HUES64 (cell line): Measurements from ENCODE around the gene HRH3.

Experiments
- H3K27ac ChIP-seq: 2 replicates; pipeline ENCODE4 v1.7.0; 2013; ENCODE audit warnings: low read depth, low read length, inconsistent platforms
- H3K27me3 ChIP-seq: 2 replicates; pipeline ENCODE4 v1.6.1; 2013; ENCODE audit warnings: mild to moderate bottlenecking, low read length; ENCODE audit not compliant: insufficient read depth
- H3K36me3 ChIP-seq: 2 replicates; pipeline ENCODE4 v1.6.1; 2013; ENCODE audit warnings: mild to moderate bottlenecking, low read length; ENCODE audit not compliant: insufficient read depth
- H3K4me1 ChIP-seq: 2 replicates; pipeline ENCODE4 v1.6.1; 2013; ENCODE audit warnings: mild to moderate bottlenecking, low read length, moderate library complexity; ENCODE audit not compliant: insufficient read depth
- H3K4me3 ChIP-seq: 2 replicates; pipeline ENCODE4 v1.5.1; 2013; ENCODE audit warnings: mild to moderate bottlenecking, low read length, moderate library complexity
- H3K9ac ChIP-seq: 2 replicates; pipeline ENCODE4 v1.6.1; 2013; ENCODE audit warnings: mild to moderate bottlenecking, low read depth, low read length
- H3K9me3 ChIP-seq: 2 replicates; pipeline ENCODE4 v1.6.1; 2013; ENCODE audit warnings: low read depth, low read length; ENCODE audit not compliant: insufficient read depth
- WGBS: fragments of 150-250, 120-280 bp; methylation state at CpG from one replicate; pipeline ENCODE4 v1.1.7; 2013; ENCODE audit warnings: missing lambda C conversion rate; 5-methylcytosine and 5-hydroxymethylcytosine counted together

The HRH3 gene

DNA sequence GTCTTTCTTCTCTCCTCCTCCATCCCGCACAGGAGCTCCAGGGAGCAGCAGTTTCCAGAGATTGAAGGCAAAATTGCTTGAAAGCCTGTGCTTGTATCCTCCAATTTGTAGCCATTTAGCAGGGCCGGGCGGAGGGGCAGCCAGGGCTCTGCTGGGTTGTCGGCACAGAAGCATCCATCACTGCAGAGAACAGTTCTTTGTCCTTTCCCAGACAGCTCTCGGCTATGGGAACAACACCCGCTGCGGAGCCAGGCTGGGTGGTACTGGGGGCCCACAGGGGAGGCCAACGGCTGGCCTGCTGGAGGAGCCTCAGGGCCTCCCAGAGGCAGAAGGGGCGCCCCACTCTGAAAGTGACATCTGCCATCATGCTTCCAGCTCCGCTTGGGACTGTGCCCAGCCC lies 7.8 kb downstream of the HRH3 start:
- H3K9ac ChIP-seq, result no peak overlapping the region
- H3K36me3 ChIP-seq, result no peaks in the 10 kb centered on the region
- H3K27me3 ChIP-seq, result peaks cover 9% of the 10 kb centered on the region
- H3K4me1 ChIP-seq, result no peaks in the 10 kb centered on the region
- H3K4me3 ChIP-seq, result no peak overlapping the region
- no peak overlapping the region for H3K27ac ChIP-seq
- no peaks in the 10 kb centered on the region for H3K9me3 ChIP-seq
- WGBS, result 71% methylated on average over 10 of the region's 10 CpGs

GRCh38 chr20:62211769-62212288 lies 8.2 kb downstream of the HRH3 start:
- 88% methylated on average over 9 of the region's 9 CpGs for WGBS
- H3K4me1 ChIP-seq, result no peaks in the 10 kb centered on the region
- no peaks in the 10 kb centered on the region for H3K36me3 ChIP-seq
- no peak overlapping the region for H3K4me3 ChIP-seq
- H3K27ac ChIP-seq, result no peak overlapping the region
- no peaks in the 10 kb centered on the region for H3K9me3 ChIP-seq
- H3K9ac ChIP-seq, result no peak overlapping the region
- H3K27me3 ChIP-seq, result peaks cover 4% of the 10 kb centered on the region; the same call in 1 of the 2 replicates

- H3K4me1 ChIP-seq, result no peaks in the 10 kb centered on the region
- no peaks in the 10 kb centered on the region for H3K9me3 ChIP-seq
- H3K4me3 ChIP-seq, result no peak overlapping the region
- H3K9ac ChIP-seq, result no peak overlapping the region
- no peaks in the 10 kb centered on the region for H3K36me3 ChIP-seq
- WGBS, result 89% methylated on average over 8 of the region's 8 CpGs
- peaks cover 4% of the 10 kb centered on the region; the same call in 1 of the 2 replicates for H3K27me3 ChIP-seq
- no peak overlapping the region for H3K27ac ChIP-seq
These were observed 8.9 kb downstream of the HRH3 start for GRCh38 chr20:62211216-62211615.

DNA sequence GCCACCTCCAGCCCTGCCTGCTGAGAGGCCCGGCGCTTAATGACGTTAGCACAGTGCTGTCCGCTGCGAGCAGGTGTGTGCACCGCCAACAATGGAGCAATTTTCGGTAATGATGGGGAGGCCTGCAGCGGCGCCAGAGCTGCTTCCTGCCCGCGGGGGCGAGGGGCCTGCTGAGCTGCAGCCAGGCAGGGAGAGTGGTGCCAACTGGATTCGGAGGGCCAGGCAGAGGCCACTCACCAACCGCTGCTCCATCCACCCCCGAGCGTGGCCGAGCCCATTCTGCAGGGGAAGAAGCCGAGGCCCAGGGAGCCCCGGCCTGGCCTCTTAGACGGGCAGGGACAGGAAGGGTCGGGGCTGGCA lies 9.6 kb downstream of the HRH3 start:
- Histone ChIP-seq H3K27ac (no peak overlapping the region), H3K4me3 (no peak overlapping the region), H3K9ac (no peak overlapping the region), H3K27me3 (no peaks in the 10 kb centered on the region), H3K4me1 (no peaks in the 10 kb centered on the region), H3K36me3 (no peaks in the 10 kb centered on the region), H3K9me3 (no peaks in the 10 kb centered on the region)
- 86% methylated on average over 21 of the region's 21 CpGs for WGBS

GRCh38 chr20:62209850-62210495 lies 10.1 kb downstream of the HRH3 start:
- WGBS, result 82% methylated on average over 15 of the region's 17 CpGs
- Histone ChIP-seq H3K36me3 (no peaks in the 10 kb centered on the region), H3K9me3 (no peaks in the 10 kb centered on the region), H3K4me1 (no peaks in the 10 kb centered on the region), H3K9ac (no peak overlapping the region), H3K27ac (no peak overlapping the region), H3K4me3 (no peak overlapping the region), H3K27me3 (no peaks in the 10 kb centered on the region)

GRCh38 chr20:62208795-62209755 lies 11.0 kb downstream of the HRH3 start:
- no peaks in the 10 kb centered on the region for H3K9me3 ChIP-seq
- H3K4me3 ChIP-seq, result no peak overlapping the region
- no peak overlapping the region for H3K27ac ChIP-seq
- no peaks in the 10 kb centered on the region for H3K27me3 ChIP-seq
- no peak overlapping the region for H3K9ac ChIP-seq
- 69% methylated on average over 27 of the region's 27 CpGs for WGBS
- no peaks in the 10 kb centered on the region for H3K36me3 ChIP-seq
- no peaks in the 10 kb centered on the region for H3K4me1 ChIP-seq

GRCh38 chr20:62208061-62208794 lies 11.8 kb downstream of the HRH3 start:
- Histone ChIP-seq H3K27ac (no peak overlapping the region), H3K36me3 (0 out of 2 replicates have a peak, but pooled peaks cover 2% of the 10 kb centered on the region), H3K9me3 (no peaks in the 10 kb centered on the region), H3K4me1 (no peaks in the 10 kb centered on the region), H3K9ac (no peak overlapping the region), H3K27me3 (no peaks in the 10 kb centered on the region), H3K4me3 (no peak overlapping the region)
- WGBS, result 87% methylated on average over 17 of the region's 19 CpGs

DNA sequence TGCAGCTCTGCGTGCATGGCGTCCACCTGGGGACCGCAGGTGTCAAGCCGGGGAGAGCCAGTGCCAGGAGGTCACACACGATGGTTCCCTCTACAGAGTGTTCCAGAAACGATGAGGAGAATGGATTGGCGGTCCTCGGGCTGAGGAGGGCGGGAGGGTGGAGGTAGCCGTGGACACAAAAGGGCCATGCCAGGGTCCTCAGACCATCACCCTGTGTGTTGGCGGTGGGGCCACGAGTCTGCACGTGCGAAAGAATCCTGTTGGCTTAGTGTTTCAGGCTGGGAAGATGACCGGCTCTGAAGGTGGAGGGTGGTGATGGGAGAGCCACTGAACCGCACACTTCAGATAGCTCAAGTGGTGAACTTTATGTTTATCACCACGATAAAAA lies 13.7 kb downstream of the HRH3 start:
- H3K4me3 ChIP-seq, result no peak overlapping the region
- H3K27me3 ChIP-seq, result no peaks in the 10 kb centered on the region
- H3K36me3 ChIP-seq, result peaks cover 15% of the 10 kb centered on the region
- no peak overlapping the region for H3K27ac ChIP-seq
- no peaks in the 10 kb centered on the region for H3K9me3 ChIP-seq
- 91% methylated on average over 17 of the region's 17 CpGs for WGBS
- H3K4me1 ChIP-seq, result no peaks in the 10 kb centered on the region
- no peak overlapping the region for H3K9ac ChIP-seq

- 94% methylated on average over 38 of the region's 38 CpGs for WGBS
- Histone ChIP-seq H3K27me3 (no peaks in the 10 kb centered on the region), H3K4me3 (no peak overlapping the region), H3K36me3 (peaks cover 20% of the 10 kb centered on the region), H3K9ac (no peak overlapping the region), H3K27ac (no peak overlapping the region), H3K9me3 (no peaks in the 10 kb centered on the region), H3K4me1 (no peaks in the 10 kb centered on the region)
These were observed 14.3 kb downstream of the HRH3 start for GRCh38 chr20:62205618-62206387.

DNA sequence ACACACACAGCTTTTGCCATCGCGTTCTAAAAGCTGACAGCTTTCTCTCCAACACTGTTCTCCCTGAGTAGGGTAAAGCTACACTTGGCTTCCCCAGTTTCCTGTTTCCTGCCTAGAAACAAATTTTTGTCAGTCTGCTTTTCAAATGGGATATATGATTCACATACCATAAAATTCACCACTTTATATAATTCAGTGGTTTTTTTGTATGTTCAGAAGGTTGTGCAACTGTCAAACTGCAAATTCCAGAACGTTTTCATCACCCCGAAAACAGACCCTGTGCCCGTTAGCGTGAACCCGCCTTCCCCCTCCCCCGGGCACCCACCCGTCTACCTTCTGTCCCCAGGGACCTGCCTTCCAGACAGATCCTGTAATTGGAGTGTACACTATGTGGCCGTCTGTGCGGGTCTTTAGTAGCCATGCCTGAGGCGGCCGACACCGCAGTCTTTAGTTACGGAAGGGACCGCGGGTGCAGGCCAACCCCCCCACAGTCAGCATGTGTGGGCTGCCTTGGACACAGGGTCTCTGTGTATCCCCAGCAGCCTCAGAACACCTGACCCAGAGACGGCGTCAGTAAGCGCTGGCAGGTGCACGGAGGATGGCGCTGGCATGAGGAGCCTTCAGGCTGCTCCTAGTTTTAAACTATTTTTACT lies 16.6 kb downstream of the HRH3 start:
- WGBS, result 94% methylated on average over 22 of the region's 22 CpGs
- Histone ChIP-seq H3K9me3 (no peaks in the 10 kb centered on the region), H3K9ac (no peak overlapping the region), H3K36me3 (peaks cover 38% of the 10 kb centered on the region), H3K4me1 (no peaks in the 10 kb centered on the region), H3K4me3 (no peak overlapping the region), H3K27ac (no peak overlapping the region), H3K27me3 (no peaks in the 10 kb centered on the region)
